DND-41 (cell line): Measurements from ENCODE around the gene ANKDD1B.

Source experiments
- CTCF ChIP-seq: IDR thresholded peaks from 2 replicates; pipeline ENCODE4 v1.5.1; 2012; ENCODE audit warnings: borderline replicate concordance, low read length, moderate library complexity, mild to moderate bottlenecking; ENCODE audit not compliant: poor library complexity, severe bottlenecking; ENCODE audit errors: extremely low read depth
- EZH2 ChIP-seq: IDR thresholded peaks from 3 replicates; pipeline ENCODE4 v1.6.1; 2012; ENCODE audit warnings: borderline replicate concordance, low read depth, mild to moderate bottlenecking, moderate library complexity, low read length, inconsistent platforms; ENCODE audit not compliant: severe bottlenecking

GRCh38 chr5:75640826-75641225 lies 29.6 kb downstream of the ANKDD1B start:
- TF ChIP-seq CTCF (no peak), EZH2 (no peak)
